GM23248 (cell line): Measurements from ENCODE around the gene WBP11. TPM values are rescaled to one million over a fixed set of nuclear protein-coding genes. Genes with fewer than 3 reads are reported as not detected.
"Not testable (repeated sequence)": the region's sequence is repeated elsewhere in the genome, so short reads cannot be mapped to it uniquely, and the experiment has no call there.

Source experiments
- DNase-seq: peaks from one replicate; pipeline ENCODE4 v3.0.0-alpha.2; 2015
- H2AFZ ChIP-seq: fragments of 200-600 bp; sonication (generic); 2 replicates; pipeline ENCODE4 v1.6.1; 2016; ENCODE audit warnings: antibody characterized with exemption
- H3F3A ChIP-seq: fragments of 200-600 bp; sonication (generic); 2 replicates; pipeline ENCODE4 v1.6.1; 2016; ENCODE audit warnings: mild to moderate bottlenecking, antibody characterized with exemption, mixed run types; ENCODE audit not compliant: insufficient read depth
- H3K27ac ChIP-seq: fragments of 200-600 bp; sonication (generic); 2 replicates; pipeline ENCODE4 v1.5.1; 2016; ENCODE audit warnings: mild to moderate bottlenecking
- H3K27me3 ChIP-seq: fragments of 200-600 bp; sonication (generic); replicated peaks from 2 replicates; pipeline ENCODE4 v1.6.1; 2016; ENCODE audit warnings: mild to moderate bottlenecking; ENCODE audit not compliant: insufficient read depth
- H3K36me3 ChIP-seq: fragments of 200-600 bp; sonication (generic); 2 replicates; pipeline ENCODE4 v1.6.1; 2016; ENCODE audit warnings: low read depth, mild to moderate bottlenecking
- H3K4me1 ChIP-seq: fragments of 200-600 bp; sonication (generic); 2 replicates; pipeline ENCODE4 v1.6.1; 2016; ENCODE audit warnings: mild to moderate bottlenecking; ENCODE audit not compliant: insufficient read depth
- H3K4me2 ChIP-seq: fragments of 200-600 bp; sonication (generic); one replicate; pipeline ENCODE4 v1.6.1; 2016; ENCODE audit warnings: mild to moderate bottlenecking; ENCODE audit not compliant: unreplicated experiment
- H3K4me3 ChIP-seq: fragments of 200-600 bp; sonication (generic); 2 replicates; pipeline ENCODE4 v1.5.1; 2016; ENCODE audit warnings: mild to moderate bottlenecking
- H3K79me2 ChIP-seq: fragments of 200-600 bp; sonication (generic); 2 replicates; pipeline ENCODE4 v1.6.1; 2016; ENCODE audit warnings: mild to moderate bottlenecking; ENCODE audit not compliant: insufficient read depth
- H3K9ac ChIP-seq: fragments of 200-600 bp; sonication (generic); 2 replicates; pipeline ENCODE4 v1.6.1; 2016; ENCODE audit warnings: mild to moderate bottlenecking
- H3K9me2 ChIP-seq: fragments of 200-600 bp; sonication (generic); 2 replicates; pipeline ENCODE4 v1.6.1; 2016; ENCODE audit warnings: mixed run types, mild to moderate bottlenecking, moderate library complexity; ENCODE audit not compliant: insufficient read depth
- H3K9me3 ChIP-seq: fragments of 200-600 bp; sonication (generic); one replicate; pipeline ENCODE4 v1.6.1; 2017; ENCODE audit warnings: low read depth
- H4K20me1 ChIP-seq: fragments of 200-600 bp; sonication (generic); 2 replicates; pipeline ENCODE4 v1.6.0; 2016; ENCODE audit not compliant: insufficient read depth
- EZH2 ChIP-seq: fragments of 200-600 bp; sonication (generic); IDR thresholded peaks from 2 replicates; pipeline ENCODE4 v1.6.1; 2018; ENCODE audit warnings: antibody characterized with exemption, mild to moderate bottlenecking; ENCODE audit not compliant: insufficient read depth, poor library complexity, severe bottlenecking
- EZH2phosphoT487 ChIP-seq: fragments of 200-600 bp; sonication (generic); IDR thresholded peaks from 2 replicates; pipeline ENCODE4 v1.6.1; 2018; ENCODE audit warnings: antibody characterized with exemption, moderate library complexity, mild to moderate bottlenecking, low read depth; ENCODE audit not compliant: insufficient read depth
- WGBS, 2 experiments: methylation state at CpG; one replicate each; pipeline ENCODE4 v1.1.6; 2015 to 2017; ENCODE audit warnings: low lambda C conversion rate in 2 of 2, low coverage in 1 of 2; ENCODE audit errors: missing lambda C conversion rate in 2 of 2; 5-methylcytosine and 5-hydroxymethylcytosine counted together
- in situ Hi-C: fragments of 300-500 bp; cut with MboI; formaldehyde crosslinking; loops from 2 replicates; pipeline ENCODE4 v1.15.0; 2020
- polyA plus RNA-seq: library from polyadenylated mRNA; unstranded; fragments of >200 nt; fragmentation: Nextera tagmentation; extraction: Ambion mirVana; gene quantifications from 2 replicates; pipeline ENCODE4 v1.2.1, GENCODE V29; 2016
- total RNA-seq: library from RNA; depleted of rRNA; stranded (reverse); fragments of >200 nt; shearing (Covaris generic); gene quantifications from 2 replicates; pipeline ENCODE4 v1.2.3, GENCODE V29; 2014; rRNA removed

WBP11 gene
- total and polyA plus RNA-seq, 2 experiments from 2014 or later = 5.5 to 44.0 TPM

- Histone ChIP-seq H3K9me3 (no peaks in the 10 kb centered on the region), H3K4me1 (no peaks in the 10 kb centered on the region), H4K20me1 (no peaks in the 10 kb centered on the region), H3K9me2 (no peaks in the 10 kb centered on the region), H3K9ac (no peak overlapping the region), H3K27ac (no peak overlapping the region), H3K4me2 (no peak overlapping the region), H2AFZ (no peak overlapping the region), H3F3A (no peaks in the 10 kb centered on the region), H3K36me3 (no peaks in the 10 kb centered on the region), H3K27me3 (no peaks in the 10 kb centered on the region), H3K79me2 (no peaks in the 10 kb centered on the region), H3K4me3 (no peak overlapping the region)
- WGBS, 2 experiments = 65 to 76% methylated on average over 4 of the region's 4 CpGs
- in situ Hi-C loops = no loop called here
- TF ChIP-seq EZH2 (no peak), EZH2phosphoT487 (no peak)
- no peak for DNase-seq
These were observed 62.1 kb downstream of the WBP11 start for GRCh38 chr12:14741153-14741552.

- H3K4me3 ChIP-seq, H3K27ac ChIP-seq, DNase-seq, H3K9ac ChIP-seq, H3K9me2 ChIP-seq, H3K4me2 ChIP-seq, H3K79me2 ChIP-seq, in situ Hi-C loops, H3K4me1 ChIP-seq, H2AFZ ChIP-seq, H3K9me3 ChIP-seq, H3K36me3 ChIP-seq, H3F3A ChIP-seq, H4K20me1 ChIP-seq, H3K27me3 ChIP-seq: not testable (repeated sequence)
- WGBS, 2 experiments = 81 to 91% methylated on average over 16 of the region's 16 CpGs
These were observed 66.8 kb downstream of the WBP11 start for GRCh38 chr12:14736441-14736840.

Other genes with a start within 250 kb of the WBP11 start
- 0.51 and 0.65 TPM in 2 replicates for gene PLBD1, start 235.6 kb downstream of the WBP11 start, total RNA-seq
- 0.13 and 0.29 TPM in 2 replicates for gene PLBD1, start 235.6 kb downstream of the WBP11 start, polyA plus RNA-seq
- not detected in 2 replicates for gene GUCY2C, start 106.9 kb downstream of the WBP11 start, total RNA-seq
- gene GUCY2C, start 106.9 kb downstream of the WBP11 start, polyA plus RNA-seq = not detected in 2 replicates
- 1.2 and 2.3 TPM in 2 replicates for gene C12orf60, start 192 bp upstream of the WBP11 start, total RNA-seq
- gene C12orf60, start 192 bp upstream of the WBP11 start, polyA plus RNA-seq = 0.86 and 1.2 TPM in 2 replicates
- gene SMCO3, start 10.7 kb upstream of the WBP11 start, total RNA-seq = not detected in 2 replicates
- gene SMCO3, start 10.7 kb upstream of the WBP11 start, polyA plus RNA-seq = not detected in 2 replicates
- not detected in 2 replicates for gene ART4, start 40.0 kb upstream of the WBP11 start, total RNA-seq
- gene ART4, start 40.0 kb upstream of the WBP11 start, polyA plus RNA-seq = not detected in 2 replicates
- gene MGP, start 82.4 kb upstream of the WBP11 start, total RNA-seq = 0.86 TPM in 1 of 2 replicates, not detected in the other
- 1.3 and 2.5 TPM in 2 replicates for gene MGP, start 82.4 kb upstream of the WBP11 start, polyA plus RNA-seq
- gene ERP27, start 135.1 kb upstream of the WBP11 start, total RNA-seq = not detected in 2 replicates
- not detected in 2 replicates for gene ERP27, start 135.1 kb upstream of the WBP11 start, polyA plus RNA-seq
- gene ARHGDIB, start 158.1 kb upstream of the WBP11 start, total RNA-seq = 8.3 and 8.5 TPM in 2 replicates
- gene ARHGDIB, start 158.1 kb upstream of the WBP11 start, polyA plus RNA-seq = 10.4 and 13.4 TPM in 2 replicates
- gene PDE6H, start 169.6 kb upstream of the WBP11 start, total RNA-seq = not detected in 2 replicates
- gene PDE6H, start 169.6 kb upstream of the WBP11 start, polyA plus RNA-seq = not detected in 2 replicates